PFSK-1 (cell line): ENCODE measurements around the gene THSD4.

Experiments
- FOXP2 ChIP-seq: optimal IDR thresholded peaks from 2 replicates; pipeline ENCODE3; 2011; ENCODE audit warnings: borderline replicate concordance, control low read depth, inconsistent platforms; ENCODE audit not compliant: insufficient read depth; ENCODE audit errors: extremely low read length, extremely low read depth
- POLR2AphosphoS5 ChIP-seq: IDR thresholded peaks from 2 replicates; pipeline ENCODE4 v1.6.1; 2012; ENCODE audit warnings: low read depth, mild to moderate bottlenecking, control low read depth, low read length, moderate library complexity
- REST ChIP-seq, 2 experiments: IDR thresholded peaks; 2 replicates each; pipeline versions ENCODE4 v1.6.1 to v1.8.0; 2011 to 2012; ENCODE audit warnings: low read depth in 2 of 2, low read length in 2 of 2, control low read depth in 1 of 2, inconsistent platforms in 1 of 2, mild to moderate bottlenecking in 1 of 2, moderate library complexity in 1 of 2; ENCODE audit not compliant: insufficient read depth in 1 of 2
- SIN3A ChIP-seq: IDR thresholded peaks from 2 replicates; pipeline ENCODE4 v1.6.1; 2012; ENCODE audit warnings: mild to moderate bottlenecking, low read length, moderate library complexity, borderline replicate concordance; ENCODE audit not compliant: insufficient read depth
- TAF1 ChIP-seq: IDR thresholded peaks from 2 replicates; pipeline ENCODE4 v1.6.1; 2012; ENCODE audit warnings: low read length, control low read depth, borderline replicate concordance; ENCODE audit not compliant: insufficient read depth

GRCh38 chr15:71387810-71388209, 272.5 kb downstream of the THSD4 start:
- TF ChIP-seq TAF1 (no peak), POLR2AphosphoS5 (no peak), REST (IDR thresholded peaks at IDR 0.05; ENCODE audit: insufficient read depth in 1 of 2, low read depth in 2 of 2, low read length in 2 of 2) (no peak), SIN3A (no peak), FOXP2 (no peak)
